ENCODE data around the gene ARID2. TPM values are rescaled to one million over a fixed set of nuclear protein-coding genes. Genes with fewer than 3 reads are reported as not detected.

The ARID2 gene
- total RNA-seq, 1 donor from 2014 or later = 41.9 TPM

- DNase-seq (ENCODE audit: low spot score) = no peak
Observed at GRCh38 chr12:45760333-45760732, 30.8 kb downstream of the ARID2 start.

- peak; percentile 69 for DNase-seq (ENCODE audit: low spot score)
Observed at GRCh38 chr12:45762185-45763110, 32.9 kb downstream of the ARID2 start.

GRCh38 chr12:45763381-45763780 is 33.9 kb downstream of the ARID2 start:
- DNase-seq (ENCODE audit: low spot score) = no peak

GRCh38 chr12:45768194-45768593 is 38.7 kb downstream of the ARID2 start:
- DNase-seq (ENCODE audit: low spot score) = no peak

DNA sequence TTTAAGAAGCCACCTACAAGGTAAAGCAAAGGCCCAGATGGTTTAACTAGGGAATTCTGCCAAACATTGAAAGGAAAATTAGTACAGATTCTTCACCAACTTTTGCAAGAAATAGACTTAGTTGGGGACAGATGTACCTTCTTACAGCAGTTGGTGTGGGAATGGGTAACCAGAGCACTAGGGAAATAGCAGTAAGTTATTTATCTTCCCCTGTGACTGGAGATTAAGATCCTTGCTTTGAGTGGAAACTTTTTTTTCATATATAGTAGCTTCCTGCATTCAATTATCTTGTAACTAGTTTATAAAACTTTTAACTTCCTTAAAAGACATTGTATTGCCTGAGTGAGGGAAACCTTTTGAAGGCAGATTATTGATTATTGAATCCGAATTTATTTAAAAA is 44.2 kb downstream of the ARID2 start:
- no peak for DNase-seq (ENCODE audit: low spot score)

GRCh38 chr12:45774508-45775162 is 45.1 kb downstream of the ARID2 start:
- no peak for DNase-seq (ENCODE audit: low spot score)

DNA sequence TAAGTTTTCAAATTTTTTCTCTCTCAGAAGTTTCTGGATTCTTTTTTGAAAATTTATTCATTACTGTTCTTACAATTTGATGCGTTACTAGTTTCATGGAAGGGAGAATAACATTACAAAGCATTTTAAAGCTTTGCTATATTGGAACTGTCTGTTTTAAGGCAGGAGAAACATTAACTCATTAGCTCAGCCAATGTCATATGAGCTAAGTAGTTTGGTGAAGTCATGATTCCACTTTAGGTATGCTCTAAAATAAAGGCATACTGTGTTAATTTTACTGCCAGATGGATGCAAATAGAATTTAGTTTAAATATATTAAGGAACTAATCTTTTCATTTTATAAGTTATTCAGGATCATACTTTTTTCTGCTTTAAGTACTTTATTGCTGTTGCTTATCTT is 46.0 kb downstream of the ARID2 start:
- no peak for DNase-seq (ENCODE audit: low spot score)

- DNase-seq (ENCODE audit: low spot score) = no peak
Observed at GRCh38 chr12:45775964-45776363, 46.5 kb downstream of the ARID2 start.

GRCh38 chr12:45779936-45780335 is 50.4 kb downstream of the ARID2 start:
- no peak for DNase-seq (ENCODE audit: low spot score)

DNA sequence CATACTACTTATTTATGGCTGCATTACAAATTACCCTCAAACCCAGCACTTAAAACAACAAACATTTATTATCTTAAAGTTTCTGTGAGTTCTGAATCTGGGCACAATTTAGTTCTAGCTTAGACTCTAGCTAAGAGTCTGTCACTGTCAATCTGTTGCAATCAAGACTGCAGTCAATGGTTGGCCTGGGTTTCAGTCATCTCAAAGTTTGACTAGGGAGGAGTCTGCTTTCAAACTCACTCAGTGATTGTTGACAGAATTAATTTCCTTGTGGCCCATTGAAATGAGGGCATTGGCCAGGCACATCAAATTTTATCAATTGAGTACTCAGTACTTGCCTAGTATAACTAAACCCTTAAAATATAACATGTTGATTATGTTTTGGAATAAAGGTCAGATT is 51.6 kb downstream of the ARID2 start:
- DNase-seq (ENCODE audit: low spot score) = no peak

DNA sequence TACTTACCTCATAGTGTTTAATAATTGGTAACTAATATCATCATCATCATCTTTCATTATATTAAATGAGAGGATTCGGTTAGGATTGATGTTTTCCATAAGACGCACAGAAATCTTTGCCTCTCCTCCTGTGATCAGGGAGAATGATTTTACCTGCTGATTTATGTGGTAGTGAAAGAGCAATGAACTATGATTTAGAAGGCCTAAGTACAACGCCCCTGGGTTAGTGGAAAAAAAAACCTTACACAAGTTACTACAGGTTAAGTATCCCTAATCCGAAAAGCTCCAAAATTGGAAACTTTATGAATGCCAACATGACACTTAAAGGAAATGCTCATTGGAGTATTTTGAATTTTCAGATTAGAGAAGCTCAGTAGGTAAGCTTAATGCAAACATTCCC is 55.8 kb downstream of the ARID2 start:
- peak; percentile 14 for DNase-seq (ENCODE audit: low spot score)

DNA sequence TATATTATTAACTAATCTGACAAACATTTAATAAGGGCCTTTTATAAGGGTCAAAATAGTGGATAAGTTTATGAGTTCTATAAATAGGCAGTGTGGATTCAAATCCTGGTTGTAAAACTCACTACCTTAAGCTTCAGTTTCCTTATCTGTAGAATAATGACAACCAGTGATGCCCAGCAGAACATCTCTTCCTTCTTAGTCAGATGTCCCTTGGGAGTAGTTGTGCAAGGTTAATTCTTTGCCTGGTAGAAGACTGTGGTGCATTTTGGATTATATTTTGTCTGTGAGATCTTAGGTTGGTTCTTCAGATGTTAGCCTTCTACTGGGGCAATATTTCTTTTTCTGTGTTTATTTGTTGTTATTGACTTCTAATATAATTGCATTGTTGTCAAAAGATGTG is 59.5 kb downstream of the ARID2 start:
- DNase-seq (ENCODE audit: low spot score) = peak; percentile 57

DNA sequence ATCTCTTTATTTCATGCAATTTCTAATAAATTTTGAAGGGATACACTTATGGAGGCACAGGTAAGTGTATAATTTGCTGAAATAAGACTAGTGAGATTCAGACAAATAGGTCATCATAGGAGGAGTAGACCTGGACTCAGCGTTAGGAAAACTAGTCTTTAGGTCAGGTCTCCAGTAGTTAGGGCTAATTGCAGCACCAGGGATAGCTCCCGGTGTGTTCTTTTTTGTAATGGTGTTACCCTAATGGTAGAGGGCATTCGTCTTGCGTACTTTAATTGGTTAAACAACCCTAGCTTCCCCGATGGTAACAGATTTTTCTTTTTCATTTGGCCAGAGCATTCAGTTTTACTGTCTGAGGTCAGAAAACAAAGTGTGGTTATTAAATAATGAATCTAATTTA is 64.9 kb downstream of the ARID2 start:
- DNase-seq (ENCODE audit: low spot score) = no peak

DNA sequence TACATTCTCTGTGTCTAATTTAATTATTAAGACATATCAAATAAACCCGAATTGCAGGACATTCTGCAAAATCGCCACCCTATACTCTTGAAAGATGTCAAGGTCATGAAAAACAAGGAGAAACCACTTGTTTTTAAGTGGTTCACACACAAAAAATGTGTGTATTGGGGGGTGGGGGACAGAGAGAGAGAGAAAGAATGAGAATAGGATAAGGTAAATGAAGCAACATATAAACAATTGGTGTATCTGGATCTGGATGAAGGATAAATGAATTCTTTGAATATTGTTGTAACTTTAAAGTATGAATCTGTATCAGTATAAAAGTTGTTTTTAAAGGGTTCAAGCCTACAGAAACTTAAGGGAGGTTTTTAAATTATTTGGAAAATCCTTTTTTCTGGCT is 72.1 kb downstream of the ARID2 start:
- DNase-seq (ENCODE audit: low spot score) = no peak

DNA sequence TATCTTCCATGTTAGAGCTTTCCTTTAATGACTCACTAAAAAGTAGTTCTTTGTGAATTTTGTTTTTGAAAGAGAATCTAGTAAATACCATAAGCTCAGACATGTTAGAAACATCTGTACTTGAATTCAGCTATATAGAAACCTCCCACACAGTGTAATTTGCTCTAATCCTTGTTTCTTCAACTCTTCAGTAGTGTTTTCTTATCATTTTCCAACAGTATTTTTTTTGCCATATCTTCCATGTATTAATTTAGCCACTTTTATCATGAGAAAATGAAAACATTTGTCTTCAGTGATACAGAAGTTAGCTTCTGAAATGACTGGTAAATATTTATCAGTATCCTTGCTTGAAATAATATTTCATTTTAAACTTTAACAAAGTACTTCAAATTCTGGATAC is 73.6 kb downstream of the ARID2 start:
- peak; percentile 5 for DNase-seq (ENCODE audit: low spot score)

DNA sequence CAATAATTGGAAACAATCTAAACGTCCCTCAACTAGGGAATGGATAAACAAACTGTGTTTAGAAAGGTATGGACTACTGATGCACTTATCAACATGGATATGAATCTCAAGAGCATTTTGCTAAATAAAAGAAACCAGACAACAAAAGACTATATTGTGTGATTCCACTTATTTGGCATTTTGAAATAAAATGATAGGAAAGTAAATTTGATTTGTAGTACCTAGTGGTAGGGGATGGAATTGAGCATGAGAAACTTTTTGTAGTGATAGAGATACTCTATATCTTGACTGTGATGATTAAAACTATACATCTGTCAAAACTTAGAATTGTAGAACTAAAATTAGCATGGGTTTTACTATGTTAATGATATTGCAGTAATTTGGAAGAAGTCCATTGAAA is 87.1 kb downstream of the ARID2 start:
- no peak for DNase-seq (ENCODE audit: low spot score)

- DNase-seq (ENCODE audit: low spot score) = no peak
Observed at GRCh38 chr12:45827974-45828373, 98.5 kb downstream of the ARID2 start.

DNA sequence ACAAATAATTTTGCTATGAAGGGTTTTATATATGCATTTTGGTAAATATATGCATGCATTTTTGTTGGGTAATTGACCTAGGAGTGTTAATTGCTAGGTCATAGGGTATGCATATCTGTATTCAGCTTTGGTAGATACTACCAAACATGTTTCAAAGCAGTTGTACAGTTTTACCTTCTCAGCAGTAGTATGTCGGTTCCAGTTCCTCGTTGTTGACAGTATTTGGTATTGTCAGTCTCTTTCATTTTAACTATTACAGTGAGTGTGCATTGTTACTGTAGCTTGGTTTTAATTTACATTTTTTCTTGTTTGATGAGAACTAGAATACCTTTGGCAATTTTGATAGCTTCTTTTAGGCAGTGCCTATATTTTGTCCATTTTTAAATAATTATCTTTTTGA is 98.9 kb downstream of the ARID2 start:
- DNase-seq (ENCODE audit: low spot score) = no peak

DNA sequence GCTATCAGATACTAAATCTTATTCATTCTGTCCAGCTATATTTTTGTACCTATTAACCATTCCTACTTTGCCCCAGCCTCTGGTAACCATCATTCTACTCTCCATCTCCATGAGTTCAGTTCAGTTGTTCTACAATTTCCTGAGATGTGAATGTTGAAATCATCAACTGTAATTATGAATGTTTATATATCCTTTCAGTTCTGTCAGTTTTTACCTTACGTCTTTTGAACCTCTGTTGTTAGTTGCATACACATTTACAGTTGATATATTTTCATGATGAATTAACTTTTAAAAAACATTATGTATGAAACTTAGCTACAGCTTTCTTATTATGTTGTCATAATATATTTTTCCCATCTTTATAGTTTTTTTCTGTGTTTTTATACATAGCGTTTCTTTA is 102.1 kb downstream of the ARID2 start:
- no peak for DNase-seq (ENCODE audit: low spot score)

DNA sequence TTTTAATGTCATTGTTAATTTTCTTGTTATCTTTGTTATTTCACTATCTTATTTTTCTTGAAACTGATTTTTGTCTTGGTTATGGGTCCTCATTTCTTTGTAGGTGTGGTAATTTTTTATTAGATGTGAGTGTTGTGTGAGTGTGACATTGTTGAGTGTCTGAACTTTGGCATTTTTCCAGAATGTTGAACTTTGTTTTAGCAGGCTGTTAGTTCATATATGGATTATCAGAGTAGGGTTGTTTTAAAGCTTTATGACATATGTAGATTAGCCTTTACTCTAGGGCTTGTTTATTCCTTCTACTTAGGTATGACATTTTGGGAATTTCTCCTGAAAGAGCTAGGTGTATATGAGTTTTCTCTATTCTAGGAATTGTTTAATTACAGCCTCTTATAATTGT is 103.9 kb downstream of the ARID2 start:
- DNase-seq (ENCODE audit: low spot score) = no peak

DNA sequence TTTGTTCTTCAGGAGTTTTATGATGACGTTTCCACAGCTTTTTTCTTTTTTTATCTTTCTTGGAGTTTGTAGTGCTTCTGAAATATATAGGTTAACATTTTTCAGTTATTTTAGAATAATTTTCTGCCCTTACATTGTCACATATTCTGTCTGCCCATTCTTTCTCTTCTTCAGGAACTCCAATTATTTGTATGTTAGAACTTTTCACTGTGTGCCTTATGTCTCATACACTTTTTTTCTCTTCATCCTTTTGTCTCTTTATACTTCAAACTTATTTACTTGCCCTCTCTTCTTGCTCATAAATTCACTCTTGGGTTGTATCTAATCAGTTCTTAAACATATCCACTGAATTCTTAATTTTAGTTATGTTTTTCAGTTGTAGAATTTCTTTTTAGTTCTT is 105.3 kb downstream of the ARID2 start:
- no peak for DNase-seq (ENCODE audit: low spot score)

GRCh38 chr12:45839917-45840316 is 110.4 kb downstream of the ARID2 start:
- DNase-seq (ENCODE audit: low spot score) = no peak

DNA sequence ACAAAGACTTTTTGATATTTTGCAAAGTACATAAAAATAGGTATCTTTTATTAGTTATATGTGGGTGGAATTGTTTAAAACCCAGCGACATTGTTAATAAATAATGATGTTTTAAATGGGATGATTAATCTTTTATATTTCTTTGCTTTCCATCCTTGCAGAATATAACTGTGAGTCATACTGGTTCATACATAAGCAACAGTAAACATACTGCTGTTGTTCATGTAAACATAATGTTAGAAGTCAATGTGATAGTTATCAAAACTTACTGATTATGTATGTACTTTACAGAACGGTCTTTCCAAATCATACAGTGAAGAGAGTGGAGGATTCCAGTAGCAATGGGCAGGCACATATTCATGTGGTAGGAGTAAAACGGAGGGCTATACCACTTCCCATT is 119.8 kb downstream of the ARID2 start:
- DNase-seq (ENCODE audit: low spot score) = no peak
